Activated CD4-positive, alpha-beta memory T cell treated with anti-CD3 and anti-CD28 coated beads for 36 hours (primary cell): ENCODE data around the gene ABHD11. TPM values are rescaled to one million over a fixed set of nuclear protein-coding genes. Genes with fewer than 3 reads are reported as not detected.
"Not testable (repeated sequence)": the region's sequence is repeated elsewhere in the genome, so short reads cannot be mapped to it uniquely, and the experiment has no call there.

Experiments used
- CTCF ChIA-PET: fragments of 350-600 bp; sonication (Branson Sonifier 250); formaldehyde crosslinking; loops from one replicate; lab custom pipeline; 2021; ENCODE audit warnings: antibody characterized with exemption, inconsistent platforms; lab: Charles Lee
- POLR2A ChIA-PET: fragments of 350-600 bp; sonication (Branson Sonifier 250); formaldehyde crosslinking; loops from one replicate; lab custom pipeline; 2021; ENCODE audit warnings: antibody characterized with exemption; lab: Charles Lee
- DNase-seq: peaks from one replicate; pipeline ENCODE4 v3.0.0-alpha.2; 2020
- H3K27ac Mint-ChIP-seq: one replicate; pipeline ENCODE4 v1.8.0; 2021; ENCODE audit warnings: mixed read lengths
- H3K27me3 Mint-ChIP-seq: one replicate; pipeline ENCODE4 v1.8.0; 2021; ENCODE audit warnings: mixed read lengths
- H3K36me3 Mint-ChIP-seq: one replicate; pipeline ENCODE4 v1.8.0; 2021; ENCODE audit warnings: mixed read lengths
- H3K4me1 Mint-ChIP-seq: one replicate; pipeline ENCODE4 v1.8.0; 2021; ENCODE audit warnings: low read depth, mixed read lengths
- H3K4me3 Mint-ChIP-seq: one replicate; pipeline ENCODE4 v1.8.0; 2021; ENCODE audit warnings: mild to moderate bottlenecking, mixed read lengths
- H3K9me3 Mint-ChIP-seq: one replicate; pipeline ENCODE4 v1.8.0; 2021; ENCODE audit warnings: mixed read lengths
- intact Hi-C: fragments of 100-400 bp; cut with micrococcal nuclease; formaldehyde crosslinking; loops from one replicate; pipeline ENCODE4 v1.15.1; 2023
- total RNA-seq, 2 experiments: library from RNA; stranded (reverse); gene quantifications; one replicate each; pipeline ENCODE4 v1.2.3, GENCODE V29; 2021

Gene ABHD11
- total RNA-seq, 2 experiments from 2014 or later, result 14.7 to 16.8 TPM

- POLR2A ChIA-PET, result interaction anchor here (0.5 to 3.6 kb wide), 5 partner anchors 11 to 195 kb away, joined by 3 to 18 read pairs (median 3); partner anchors contain the start of genes ABHD11 and BAZ1B
- no peak for DNase-seq
Observed at GRCh38 chr7:73717025-73717807, 21.4 kb downstream of the ABHD11 start.

DNA sequence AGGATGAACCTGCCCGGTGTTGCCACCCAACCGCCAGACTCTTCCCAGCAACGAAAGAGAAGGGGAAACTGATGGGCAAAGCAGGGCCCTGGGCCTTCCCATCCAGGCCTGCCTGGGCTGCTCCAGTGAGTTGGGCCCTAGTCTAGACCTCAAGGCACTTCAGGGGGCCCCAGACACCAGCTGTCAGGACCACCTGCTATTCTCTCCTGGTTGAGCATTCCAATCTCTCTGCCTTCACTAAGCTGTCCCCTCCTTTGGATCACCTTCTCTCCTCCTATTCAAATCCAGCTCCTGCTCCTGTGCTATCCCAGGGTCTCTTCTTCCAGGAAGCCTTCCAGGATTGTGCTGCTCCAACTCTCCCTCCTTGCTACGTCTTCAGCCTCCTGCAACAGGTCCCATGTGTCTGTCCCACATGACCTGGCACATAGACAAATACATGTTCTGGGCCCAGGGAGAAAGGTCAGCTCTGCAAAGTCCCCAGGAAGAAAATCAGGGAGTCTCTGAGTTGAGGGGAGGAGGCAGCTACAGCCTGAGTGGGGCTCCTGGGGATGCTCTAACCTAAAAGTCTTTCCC, 22.2 kb downstream of the ABHD11 start:
- Mint-ChIP-seq H3K36me3 (peaks cover 6% of the 10 kb centered on the region), H3K27me3 (no peaks in the 10 kb centered on the region), H3K27ac (peak overlapping the region; percentile 28), H3K4me1 (peaks cover 40% of the 10 kb centered on the region), H3K9me3 (no peaks in the 10 kb centered on the region), H3K4me3 (peak overlapping the region; percentile 7)
- ChIA-PET CTCF (interaction anchor here (0.9 to 3.3 kb wide), 6 partner anchors 9 to 109 kb away, joined by 3 to 20 read pairs (median 5); partner anchors contain the start of genes ABHD11 and VPS37D), POLR2A (interaction anchor here (0.5 to 3.6 kb wide), 5 partner anchors 10 to 90 kb away, joined by 3 to 18 read pairs (median 7); partner anchors contain the start of gene ABHD11)
- no peak for DNase-seq
- intact Hi-C loops, result loop anchor here (5.0 kb wide), 1 partner anchor 136 kb away; no protein-coding TSS in a partner anchor

More at GRCh38 chr7:73717025-73717807, 21.4 kb downstream of the ABHD11 start:
- Mint-ChIP-seq H3K4me3 (peak overlapping the region; percentile 68), H3K27ac (peak overlapping the region; percentile 62), H3K4me1 (peaks cover 40% of the 10 kb centered on the region), H3K36me3 (peaks cover 6% of the 10 kb centered on the region), H3K27me3 (no peaks in the 10 kb centered on the region), H3K9me3 (no peaks in the 10 kb centered on the region)
- CTCF ChIA-PET, result interaction anchor here (0.9 to 3.3 kb wide), 6 partner anchors 15 to 110 kb away, joined by 3 to 20 read pairs (median 5); partner anchors contain the start of genes ABHD11 and VPS37D
- intact Hi-C loops, result loop anchor here (5.0 kb wide), 1 partner anchor 135 kb away; no protein-coding TSS in a partner anchor

- peak overlapping the region; percentile 69 for H3K27ac Mint-ChIP-seq
- ChIA-PET CTCF (interaction anchor here (1.0 to 3.3 kb wide), 5 partner anchors 9 to 109 kb away, joined by 4 to 20 read pairs (median 5); partner anchors contain the start of genes ABHD11 and VPS37D), POLR2A (interaction anchor here (1.7 to 3.6 kb wide), 2 partner anchors 9 to 12 kb away, joined by 8 to 18 read pairs; no protein-coding TSS in a partner anchor)
- H3K36me3 Mint-ChIP-seq, result peaks cover 6% of the 10 kb centered on the region
- H3K4me1 Mint-ChIP-seq, result peaks cover 40% of the 10 kb centered on the region
- peak overlapping the region; percentile 35 for H3K4me3 Mint-ChIP-seq
- DNase-seq, result peak; percentile 89
- intact Hi-C loops, result loop anchor here (1.0 to 5.0 kb wide), 2 partner anchors 9 to 137 kb away; no protein-coding TSS in a partner anchor
- no peaks in the 10 kb centered on the region for H3K9me3 Mint-ChIP-seq
- no peaks in the 10 kb centered on the region for H3K27me3 Mint-ChIP-seq
Observed at GRCh38 chr7:73715648-73716317, 22.8 kb downstream of the ABHD11 start.

DNA sequence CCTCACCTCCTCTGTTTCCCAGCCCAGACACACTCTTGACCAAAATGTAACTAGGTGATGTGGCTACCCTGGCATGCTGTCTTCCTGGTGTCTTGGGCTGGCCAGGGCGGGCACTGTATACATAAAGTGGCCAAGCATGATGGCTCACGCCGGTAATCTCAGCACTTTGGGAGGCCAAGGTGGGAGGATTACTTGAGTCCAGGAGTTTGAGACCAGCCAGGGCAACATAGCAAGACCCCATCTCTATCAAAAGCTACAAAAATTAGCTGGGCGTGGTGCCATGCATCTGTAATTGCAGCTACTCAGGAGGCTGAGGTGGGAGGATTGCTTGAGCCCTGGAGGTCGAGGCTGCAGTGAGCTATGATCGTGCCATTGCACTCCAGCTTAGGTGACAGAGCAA, 25.3 kb downstream of the ABHD11 start:
- H3K4me3 Mint-ChIP-seq, H3K9me3 Mint-ChIP-seq, H3K27ac Mint-ChIP-seq, H3K36me3 Mint-ChIP-seq, DNase-seq, intact Hi-C loops, H3K27me3 Mint-ChIP-seq: not testable (repeated sequence)
- ChIA-PET CTCF (interaction anchor here (0.8 to 1.5 kb wide), 3 partner anchors 11 to 270 kb away, joined by 3 to 4 read pairs (median 3); no protein-coding TSS in a partner anchor), POLR2A (interaction anchor here (0.6 to 1.0 kb wide), 2 partner anchors 18 to 93 kb away, joined by 3 read pairs; no protein-coding TSS in a partner anchor)
- H3K4me1 Mint-ChIP-seq, result peaks cover 36% of the 10 kb centered on the region

DNA sequence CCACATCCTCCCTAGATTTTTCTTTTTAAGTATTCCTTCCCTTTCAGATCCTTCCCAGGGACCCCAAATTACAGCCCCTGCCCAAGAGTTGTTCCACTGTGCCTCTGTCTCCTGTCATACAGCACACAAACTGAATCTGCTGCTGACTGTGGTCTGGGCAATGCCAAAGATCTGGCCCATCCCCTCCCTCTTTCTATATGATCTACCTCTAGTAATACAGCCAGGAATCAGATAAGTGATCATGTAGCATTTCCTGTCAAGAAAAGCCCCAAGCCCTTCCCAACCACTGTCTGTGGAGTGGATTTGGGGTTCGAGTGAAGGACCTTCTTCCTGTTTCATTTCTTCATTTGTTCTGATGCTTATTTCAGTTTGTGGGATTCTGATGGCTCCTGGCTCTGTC, 25.8 kb downstream of the ABHD11 start:
- no peak for DNase-seq
- no peak overlapping the region for H3K27ac Mint-ChIP-seq
- POLR2A ChIA-PET, result no interaction called here
- intact Hi-C loops, result no loop called here
- H3K4me3 Mint-ChIP-seq, result no peak overlapping the region
- CTCF ChIA-PET, result interaction anchor here (1.0 kb wide), 1 partner anchor 106 kb away, joined by 4 read pairs; no protein-coding TSS in a partner anchor
- peaks cover 6% of the 10 kb centered on the region for H3K36me3 Mint-ChIP-seq
- H3K4me1 Mint-ChIP-seq, result peaks cover 31% of the 10 kb centered on the region
- H3K9me3 Mint-ChIP-seq, result no peaks in the 10 kb centered on the region
- no peaks in the 10 kb centered on the region for H3K27me3 Mint-ChIP-seq

DNA sequence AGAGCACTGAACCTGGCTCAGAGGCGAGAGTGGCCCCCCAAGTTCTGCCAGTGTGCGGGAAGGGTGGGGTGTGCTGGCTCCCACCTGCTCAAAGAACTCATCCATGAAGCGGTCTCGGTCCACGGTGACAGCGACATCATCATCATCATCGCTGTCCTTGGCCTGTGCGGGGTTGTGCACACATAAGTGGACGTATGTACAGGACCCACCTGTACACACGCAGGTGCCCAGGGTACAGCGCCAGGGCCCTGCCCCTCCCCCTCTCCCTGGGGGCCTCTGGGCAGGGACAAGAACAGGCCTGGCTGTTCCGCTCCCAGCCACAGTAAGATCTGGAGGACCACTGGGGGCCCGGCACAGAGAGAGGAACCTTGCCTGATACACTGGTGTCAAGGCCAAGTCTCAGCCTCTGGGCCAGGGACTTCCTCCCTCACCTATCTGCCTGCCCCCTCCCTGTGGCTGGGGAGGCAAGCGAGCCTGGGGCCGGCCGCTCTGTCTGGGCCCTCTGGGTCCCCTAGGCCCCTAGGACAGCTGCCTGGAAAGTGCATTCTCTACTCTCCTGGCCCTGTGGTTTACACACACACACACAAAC, 29.5 kb downstream of the ABHD11 start:
- POLR2A ChIA-PET, result no interaction called here
- Mint-ChIP-seq H3K4me3 (no peak overlapping the region), H3K36me3 (no peaks in the 10 kb centered on the region), H3K27me3 (no peaks in the 10 kb centered on the region), H3K4me1 (peaks cover 16% of the 10 kb centered on the region), H3K9me3 (no peaks in the 10 kb centered on the region), H3K27ac (no peak overlapping the region)
- CTCF ChIA-PET, result interaction anchor here (1.0 kb wide), 1 partner anchor 16 kb away, joined by 3 read pairs; no protein-coding TSS in a partner anchor
- DNase-seq, result no peak
- intact Hi-C loops, result no loop called here

DNA sequence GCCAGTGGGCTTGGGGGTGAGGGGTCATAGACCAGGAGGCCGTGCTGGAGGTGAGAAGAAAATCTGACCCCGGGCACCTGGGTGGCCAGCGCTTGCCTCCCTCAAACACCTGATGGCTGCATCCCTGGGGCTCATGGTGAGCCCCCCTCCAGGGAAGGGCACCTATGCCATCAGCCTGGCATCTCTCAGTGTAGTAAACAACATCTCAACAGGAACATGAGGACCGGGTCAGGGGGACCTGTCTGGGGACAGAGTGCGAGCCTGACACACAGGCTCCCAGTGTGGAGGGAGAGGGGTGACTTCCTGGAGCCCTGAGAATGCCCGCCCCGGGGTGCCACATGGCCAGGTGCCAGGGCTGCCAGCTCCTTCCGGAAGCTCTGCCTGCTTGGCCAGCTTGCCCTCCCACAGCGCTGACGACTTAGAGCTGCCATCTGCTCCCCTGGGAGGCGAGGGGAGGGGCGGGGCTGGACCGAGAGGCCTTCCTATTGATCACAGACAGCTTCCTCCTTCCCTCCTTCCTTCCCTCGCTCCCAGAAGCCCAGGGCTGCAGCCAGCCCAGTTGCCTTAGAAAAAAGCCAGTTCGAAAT, 31.5 kb downstream of the ABHD11 start:
- peak; percentile 31 for DNase-seq
- Mint-ChIP-seq H3K36me3 (peaks cover 4% of the 10 kb centered on the region), H3K4me3 (no peak overlapping the region), H3K27me3 (no peaks in the 10 kb centered on the region), H3K9me3 (no peaks in the 10 kb centered on the region), H3K27ac (no peak overlapping the region), H3K4me1 (peaks cover 10% of the 10 kb centered on the region)
- intact Hi-C loops, result loop anchor here (2.0 kb wide), 1 partner anchor 24 kb away; the partner anchor contains the start of genes BUD23 and DNAJC30
- CTCF ChIA-PET, result interaction anchor here (1.1 kb wide), 1 partner anchor 19 kb away, joined by 4 read pairs; no protein-coding TSS in a partner anchor
- POLR2A ChIA-PET, result interaction anchor here (1.6 kb wide), 1 partner anchor 8 kb away, joined by 8 read pairs; no protein-coding TSS in a partner anchor

DNA sequence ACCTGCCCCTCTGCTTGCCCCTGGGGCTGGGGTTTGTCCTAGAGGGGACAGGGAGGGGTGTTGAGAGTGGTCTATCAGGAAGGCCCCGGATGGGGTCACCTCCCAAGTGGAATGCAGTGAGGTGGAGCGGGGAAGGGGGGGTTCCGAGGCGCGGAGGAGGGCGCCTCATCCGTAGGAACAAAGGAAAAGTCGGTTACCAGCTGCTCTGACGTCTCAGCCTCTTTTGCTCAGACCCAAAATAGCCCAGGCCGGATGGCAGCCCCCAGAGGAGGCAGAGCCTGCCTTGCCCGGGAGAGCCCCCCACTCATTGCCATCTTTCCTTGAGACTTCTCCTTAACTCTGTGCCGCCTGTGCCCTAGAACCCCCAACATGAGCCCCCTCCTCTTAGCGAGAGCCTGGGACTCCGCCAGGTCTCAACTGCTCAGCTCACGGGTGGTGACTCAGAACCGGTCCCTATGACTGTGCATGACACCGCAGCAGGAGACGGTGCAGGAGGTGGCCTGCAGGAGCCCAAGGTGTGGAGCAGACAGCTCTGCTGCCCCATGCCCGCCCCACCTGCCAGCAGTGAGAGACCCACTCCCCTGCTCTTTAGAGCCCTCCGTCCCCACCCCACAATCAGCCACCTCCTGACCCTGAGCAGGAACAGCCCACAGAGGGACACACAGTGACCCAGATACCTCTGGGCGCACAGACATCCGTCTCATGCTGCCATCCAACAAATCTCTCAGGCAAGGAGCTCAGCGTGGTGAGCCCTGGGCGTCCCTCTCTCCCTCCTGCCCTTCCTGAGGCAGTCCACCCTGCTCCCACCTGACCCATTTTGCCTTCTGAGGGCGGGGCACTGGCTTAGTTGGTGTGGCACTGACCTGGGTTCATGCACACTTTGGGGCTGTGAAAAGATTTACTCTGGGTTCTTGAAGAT, 32.2 kb downstream of the ABHD11 start:
- H3K27ac Mint-ChIP-seq, result no peak overlapping the region
- H3K4me1 Mint-ChIP-seq, result peaks cover 10% of the 10 kb centered on the region
- H3K9me3 Mint-ChIP-seq, result no peaks in the 10 kb centered on the region
- peaks cover 11% of the 10 kb centered on the region for H3K36me3 Mint-ChIP-seq
- peak; percentile 66 for DNase-seq
- POLR2A ChIA-PET, result interaction anchor here (1.6 kb wide), 1 partner anchor 9 kb away, joined by 8 read pairs; no protein-coding TSS in a partner anchor
- H3K27me3 Mint-ChIP-seq, result no peaks in the 10 kb centered on the region
- intact Hi-C loops, result loop anchor here (1.0 to 2.0 kb wide), 2 partner anchors 9 to 24 kb away; partner anchors contain the start of genes BUD23 and DNAJC30
- H3K4me3 Mint-ChIP-seq, result no peak overlapping the region
- CTCF ChIA-PET, result interaction anchor here (0.6 to 1.5 kb wide), 4 partner anchors 19 to 100 kb away, joined by 3 to 7 read pairs (median 5); no protein-coding TSS in a partner anchor

GRCh38 chr7:73705551-73705920, 33.1 kb downstream of the ABHD11 start:
- POLR2A ChIA-PET, result interaction anchor here (1.6 to 3.6 kb wide), 2 partner anchors 10 to 11 kb away, joined by 8 to 18 read pairs; no protein-coding TSS in a partner anchor
- intact Hi-C loops, result no loop called here
- CTCF ChIA-PET, result interaction anchor here (0.6 to 1.5 kb wide), 3 partner anchors 20 to 99 kb away, joined by 3 to 7 read pairs (median 6); no protein-coding TSS in a partner anchor
- peaks cover 10% of the 10 kb centered on the region for H3K4me1 Mint-ChIP-seq
- no peaks in the 10 kb centered on the region for H3K27me3 Mint-ChIP-seq
- no peaks in the 10 kb centered on the region for H3K9me3 Mint-ChIP-seq
- no peak for DNase-seq
- H3K4me3 Mint-ChIP-seq, result no peak overlapping the region
- no peak overlapping the region for H3K27ac Mint-ChIP-seq
- peaks cover 12% of the 10 kb centered on the region for H3K36me3 Mint-ChIP-seq
